Testis (tissue), 3 donors: ENCODE results near the gene ADK. TPM values are rescaled to one million over a fixed set of nuclear protein-coding genes. Genes with fewer than 3 reads are reported as not detected.

Experiments
- DNase-seq: peaks from one replicate; pipeline ENCODE4 v3.0.0-alpha.2; 2019
- H3K27ac ChIP-seq, 2 donors: fragments of 200-600 bp; sonication (generic); one replicate each; pipeline ENCODE4 v1.5.1; 2019
- H3K27me3 ChIP-seq: fragments of 200-600 bp; sonication (generic); one replicate; pipeline ENCODE4 v1.5.1; 2019
- H3K36me3 ChIP-seq: fragments of 200-600 bp; sonication (generic); one replicate; pipeline ENCODE4 v1.5.1; 2017; ENCODE audit warnings: low read depth; ENCODE audit errors: missing control alignments
- H3K4me1 ChIP-seq: fragments of 200-600 bp; sonication (generic); one replicate; pipeline ENCODE4 v1.5.1; 2019
- H3K4me3 ChIP-seq, 2 donors: fragments of 200-600 bp; sonication (generic); one replicate each; pipeline ENCODE4 v1.5.1; 2017 to 2019
- H3K9me3 ChIP-seq: fragments of 200-600 bp; sonication (generic); one replicate; pipeline ENCODE4 v1.5.1; 2017
- CTCF ChIP-seq, 3 experiments: fragments of 450-650 bp in 2 of 3; fragments of 200-600 bp in 1 of 3; sonication (generic) in 1 of 3; IDR thresholded peaks; one replicate each; pipeline ENCODE4 v1.5.1; 2016 to 2019; ENCODE audit warnings: antibody characterized with exemption in 3 of 3, mild to moderate bottlenecking in 2 of 3, moderate library complexity in 1 of 3
- POLR2A ChIP-seq: fragments of 450-650 bp; IDR thresholded peaks from one replicate; pipeline ENCODE4 v1.6.1; 2017; ENCODE audit warnings: antibody characterized with exemption, mild to moderate bottlenecking, moderate library complexity
- WGBS, 2 donors: methylation state at CpG; one replicate each; pipeline ENCODE4 v1.1.5; 2018; 5-methylcytosine and 5-hydroxymethylcytosine counted together
- intact Hi-C: fragments of 100-400 bp; cut with DNase I; formaldehyde crosslinking; loops from one replicate; pipeline ENCODE4 v1.15.1; 2023; ENCODE audit warnings: low total_unique reads
- polyA plus RNA-seq: library from polyadenylated mRNA; stranded (reverse); fragments of 350-450 nt; fragmentation: Illumina TruSeq; extraction: RNeasy Lipid Tissue Mini Kit (QIAGEN cat#74804); gene quantifications from one replicate; pipeline ENCODE4 v1.2.3, GENCODE V29; 2014; ENCODE audit warnings: low read depth, low replicate concordance; ENCODE audit not compliant: insufficient read depth
- total RNA-seq, 2 donors: library from RNA; depleted of rRNA; stranded (reverse); fragments of >200 nt; gene quantifications; one replicate each; pipeline ENCODE4 v1.2.3, GENCODE V29; 2016

Gene ADK
- total and polyA plus RNA-seq, 3 donors from 2014 or later: 23.3 to 61.8 (median 55.3) TPM

GRCh38 chr10:74587109-74587854, 436.3 kb downstream of the ADK start:
- peaks cover 30% of the 10 kb centered on the region for H3K4me1 ChIP-seq
- no peaks in the 10 kb centered on the region for H3K27me3 ChIP-seq
- H3K4me3 ChIP-seq: no peak overlapping the region
- no peak for DNase-seq
- WGBS, 2 donors: 64 to 75% methylated on average over 3 of the region's 3 CpGs
- H3K9me3 ChIP-seq: no peaks in the 10 kb centered on the region
- intact Hi-C loops: no loop called here
- TF ChIP-seq POLR2A (no peak), CTCF (IDR thresholded peaks at IDR 0.05) (no peak)
- no peak overlapping the region for H3K27ac ChIP-seq
- H3K36me3 ChIP-seq: no peaks in the 10 kb centered on the region

GRCh38 chr10:74589226-74589673, 438.2 kb downstream of the ADK start:
- H3K4me3 ChIP-seq: no peak overlapping the region

GRCh38 chr10:74589851-74590250, 438.8 kb downstream of the ADK start:
- peaks cover 30% of the 10 kb centered on the region for H3K4me1 ChIP-seq
- intact Hi-C loops: no loop called here
- no peaks in the 10 kb centered on the region for H3K27me3 ChIP-seq
- H3K36me3 ChIP-seq: no peaks in the 10 kb centered on the region
- no peak for TF ChIP-seq CTCF (IDR thresholded peaks at IDR 0.05)
- no peak for TF ChIP-seq POLR2A
- H3K4me3 ChIP-seq: no peak overlapping the region
- WGBS, 2 donors: 71 to 83% methylated on average over 2 of the region's 2 CpGs
- no peaks in the 10 kb centered on the region for H3K9me3 ChIP-seq
- H3K27ac ChIP-seq: peak overlapping the region in 1 of 2 donors; percentile 3
- no peak for DNase-seq

More at GRCh38 chr10:74589226-74589673, 438.2 kb downstream of the ADK start:
- peak; percentile 92 for DNase-seq
- Histone ChIP-seq H3K27me3 (no peaks in the 10 kb centered on the region), H3K4me1 (peaks cover 30% of the 10 kb centered on the region), H3K9me3 (no peaks in the 10 kb centered on the region), H3K27ac (no peak overlapping the region), H3K36me3 (no peaks in the 10 kb centered on the region)
- 23 to 28% methylated on average over 6 of the region's 6 CpGs for WGBS, 2 donors
- intact Hi-C loops: no loop called here
- TF ChIP-seq POLR2A: no peak
- TF ChIP-seq CTCF (IDR thresholded peaks at IDR 0.05): no peak

- no peak for TF ChIP-seq CTCF (IDR thresholded peaks at IDR 0.05)
- no peak for TF ChIP-seq POLR2A
- peak overlapping the region in 1 of 2 donors; percentile 9 for H3K27ac ChIP-seq
- DNase-seq: no peak
- no peaks in the 10 kb centered on the region for H3K9me3 ChIP-seq
- 49 to 79% methylated on average over 2 of the region's 2 CpGs for WGBS, 2 donors
- H3K4me1 ChIP-seq: peaks cover 16% of the 10 kb centered on the region
- H3K4me3 ChIP-seq: no peak overlapping the region
- no peaks in the 10 kb centered on the region for H3K36me3 ChIP-seq
- no peaks in the 10 kb centered on the region for H3K27me3 ChIP-seq
- intact Hi-C loops: no loop called here
Measured at GRCh38 chr10:74593470-74593869, 442.4 kb downstream of the ADK start.

GRCh38 chr10:74596713-74597112, 445.7 kb downstream of the ADK start:
- WGBS, 2 donors: 78 to 88% methylated on average over 7 of the region's 7 CpGs
- no peak overlapping the region for H3K27ac ChIP-seq
- no peak overlapping the region for H3K4me3 ChIP-seq

More at GRCh38 chr10:74596713-74597112, 445.7 kb downstream of the ADK start:
- Histone ChIP-seq H3K4me1 (peaks cover 5% of the 10 kb centered on the region), H3K36me3 (no peaks in the 10 kb centered on the region), H3K9me3 (no peaks in the 10 kb centered on the region), H3K27me3 (no peaks in the 10 kb centered on the region)
- no peak for DNase-seq
- intact Hi-C loops: no loop called here
- TF ChIP-seq POLR2A: no peak
- TF ChIP-seq CTCF (IDR thresholded peaks at IDR 0.05): no peak
